K562 (cell line): ENCODE measurements around the gene SOX15. TPM values are rescaled to one million over a fixed set of nuclear protein-coding genes. Genes with fewer than 3 reads are reported as not detected.

Source experiments
- ATF1 ChIP-seq, 2 experiments: fragments of 450-650 bp in 1 of 2; IDR thresholded peaks; 2 replicates each; pipeline ENCODE4 v1.6.1; 2016; ENCODE audit warnings: missing compliant biosample characterization in 1 of 2, missing genetic modification characterization in 1 of 2
- CXXC5 ChIP-seq: fragments of 250-450 bp; sonication (Bioruptor Pico); IDR thresholded peaks from 2 replicates; pipeline ENCODE4 v1.8.0; 2022; ENCODE audit warnings: inconsistent platforms, mild to moderate bottlenecking, moderate library complexity
- EP400 ChIP-seq: fragments of 450-650 bp; IDR thresholded peaks from 2 replicates; pipeline ENCODE4 v1.6.1; 2017; ENCODE audit warnings: antibody characterized with exemption, mild to moderate bottlenecking, moderate library complexity
- HDAC1 ChIP-seq, 2 experiments: fragments of 450-650 bp; IDR thresholded peaks; 2 replicates each; pipeline ENCODE4 v1.6.1; 2016 to 2017; ENCODE audit warnings: inconsistent platforms in 1 of 2, mild to moderate bottlenecking in 1 of 2, moderate library complexity in 1 of 2
- HNRNPK ChIP-seq: fragments of 200-400 bp; formaldehyde crosslinking; IDR thresholded peaks from one replicate; pipeline ENCODE4 v1.6.1; 2018; ENCODE audit warnings: mild to moderate bottlenecking, low read depth, low read length; ENCODE audit not compliant: poor library complexity, severe bottlenecking
- MEIS2 ChIP-seq: fragments of 450-650 bp; IDR thresholded peaks from 2 replicates; pipeline ENCODE4 v1.6.1; 2014; ENCODE audit warnings: mild to moderate bottlenecking; ENCODE audit not compliant: partially characterized antibody
- PHF20 ChIP-seq: fragments of 450-650 bp; IDR thresholded peaks from 2 replicates; pipeline ENCODE4 v1.6.1; 2018; ENCODE audit not compliant: partially characterized antibody
- PHF8 ChIP-seq: fragments of 200-600 bp; sonication (generic); IDR thresholded peaks from 2 replicates; pipeline ENCODE4 v1.6.1; 2012; ENCODE audit warnings: mixed run types, mild to moderate bottlenecking, inconsistent platforms, low read length, moderate library complexity, borderline replicate concordance
- RB1 ChIP-seq: fragments of 450-650 bp; IDR thresholded peaks from 2 replicates; pipeline ENCODE4 v1.6.1; 2017; ENCODE audit warnings: low read depth, mild to moderate bottlenecking
- SAFB ChIP-seq: fragments of 200-400 bp; formaldehyde crosslinking; IDR thresholded peaks from 2 replicates; pipeline ENCODE4 v1.6.1; 2017; ENCODE audit warnings: low read depth, low read length, borderline replicate concordance
- SREBF2 ChIP-seq: sonication (generic); formaldehyde crosslinking; IDR thresholded peaks from 2 replicates; pipeline ENCODE4 v1.4.0; 2020; ENCODE audit warnings: mild to moderate bottlenecking, missing genetic modification reagents
- TAF1 ChIP-seq: IDR thresholded peaks from 2 replicates; pipeline ENCODE4 v1.6.1; 2011; ENCODE audit warnings: mild to moderate bottlenecking, low read length, moderate library complexity; ENCODE audit not compliant: insufficient read depth, control insufficient read depth, severe bottlenecking; ENCODE audit errors: extremely low read depth
- ZNF140 ChIP-seq: fragments of 250-450 bp; sonication (Bioruptor Pico); IDR thresholded peaks from 2 replicates; pipeline ENCODE4 v1.8.0; 2021; ENCODE audit warnings: moderate library complexity, mild to moderate bottlenecking, inconsistent platforms
- ZNF518B ChIP-seq: fragments of 250-450 bp; sonication (Bioruptor Pico); IDR thresholded peaks from 2 replicates; pipeline ENCODE4 v1.5.0; 2021; ENCODE audit warnings: mild to moderate bottlenecking, moderate library complexity
- ZNF655 ChIP-seq: fragments of 250-450 bp; sonication (Bioruptor Pico); IDR thresholded peaks from 2 replicates; pipeline ENCODE4 v1.5.0; 2021
- polyA plus RNA-seq, 8 experiments: library from polyadenylated mRNA; depleted of rRNA in 4 of 8; stranded (reverse) in 5 of 8; unstranded in 3 of 8; fragments of >200 nt; fragmentation: Nextera tagmentation in 2 of 8; fragmentation: Illumina TruSeq in 1 of 8; extraction: Ambion mirVana in 2 of 8; extraction: Trizol in 1 of 8; gene quantifications; 2 replicates each; pipeline versions ENCODE4 v1.2.1 to v1.2.3, GENCODE V29; 2011 to 2014; ENCODE audit warnings: inconsistent platforms in 1 of 8, missing spikeins in 1 of 8
- total RNA-seq, 7 experiments: library from RNA; depleted of rRNA in 6 of 7; stranded (reverse); fragments of >200 nt in 6 of 7; fragmentation: Illumina TruSeq in 2 of 7; extraction: Trizol in 2 of 7; gene quantifications; 2 replicates each; pipeline versions ENCODE4 v1.2.1 to v1.2.3, GENCODE V29; 2011 to 2021; ENCODE audit warnings: low replicate concordance in 1 of 7
- TF ChIP-seq, protein P1 (sequence below): fragments of 450-650 bp; formaldehyde crosslinking; IDR thresholded peaks from 2 replicates; pipeline ENCODE4 v1.4.0; 2020; ENCODE audit warnings: mild to moderate bottlenecking, moderate library complexity
- TF ChIP-seq, protein P2 (sequence below): fragments of 250-450 bp; sonication (Bioruptor Pico); IDR thresholded peaks from 2 replicates; pipeline ENCODE4 v1.6.1; 2021; ENCODE audit warnings: mild to moderate bottlenecking
- TF ChIP-seq, protein P3 (sequence below): sonication (generic); formaldehyde crosslinking; IDR thresholded peaks from 2 replicates; pipeline ENCODE4 v1.8.1; 2023; ENCODE audit warnings: mild to moderate bottlenecking, missing genetic modification reagents, moderate library complexity

SOX15 gene
- total and polyA plus RNA-seq, 9 of the 15 experiments (the other 6 are each of a cell fraction or from before 2014, with no cell fraction given) = 0.07 to 0.33 (median 0.19) TPM; not detected in 5

- TF ChIP-seq PHF8 = peak; percentile 63; the same call in 1 of the 2 replicates
- TF ChIP-seq PHF20 = peak; percentile 77
- peak; percentile 55 for TF ChIP-seq TAF1
- 0 out of 2 replicates have a peak, but pooled peaks have one; percentile 11 for TF ChIP-seq SAFB
- TF ChIP-seq EP400 = peak; percentile 68; the same call in 1 of the 2 replicates
- TF ChIP-seq SREBF2 (CRISPR knock-in tag) = no peak
- peak in 1 of 2 experiments; percentile 75; a peak in 1 of 4 replicates for TF ChIP-seq HDAC1 (IDR thresholded peaks at IDR 0.05)
- TF ChIP-seq, protein P1, sequence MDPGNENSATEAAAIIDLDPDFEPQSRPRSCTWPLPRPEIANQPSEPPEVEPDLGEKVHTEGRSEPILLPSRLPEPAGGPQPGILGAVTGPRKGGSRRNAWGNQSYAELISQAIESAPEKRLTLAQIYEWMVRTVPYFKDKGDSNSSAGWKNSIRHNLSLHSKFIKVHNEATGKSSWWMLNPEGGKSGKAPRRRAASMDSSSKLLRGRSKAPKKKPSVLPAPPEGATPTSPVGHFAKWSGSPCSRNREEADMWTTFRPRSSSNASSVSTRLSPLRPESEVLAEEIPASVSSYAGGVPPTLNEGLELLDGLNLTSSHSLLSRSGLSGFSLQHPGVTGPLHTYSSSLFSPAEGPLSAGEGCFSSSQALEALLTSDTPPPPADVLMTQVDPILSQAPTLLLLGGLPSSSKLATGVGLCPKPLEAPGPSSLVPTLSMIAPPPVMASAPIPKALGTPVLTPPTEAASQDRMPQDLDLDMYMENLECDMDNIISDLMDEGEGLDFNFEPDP (CRISPR knock-in tag) = no peak
- TF ChIP-seq ZNF140 (CRISPR knock-in tag) = no peak
- TF ChIP-seq ZNF518B = no peak
- TF ChIP-seq HNRNPK = peak; percentile 55
- peak; percentile 76 for TF ChIP-seq CXXC5 (CRISPR knock-in tag)
- TF ChIP-seq, protein P2, sequence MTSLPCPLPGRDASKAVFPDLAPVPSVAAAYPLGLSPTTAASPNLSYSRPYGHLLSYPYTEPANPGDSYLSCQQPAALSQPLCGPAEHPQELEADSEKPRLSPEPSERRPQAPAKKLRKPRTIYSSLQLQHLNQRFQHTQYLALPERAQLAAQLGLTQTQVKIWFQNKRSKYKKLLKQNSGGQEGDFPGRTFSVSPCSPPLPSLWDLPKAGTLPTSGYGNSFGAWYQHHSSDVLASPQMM (CRISPR knock-in tag) = no peak
- TF ChIP-seq ZNF655 (CRISPR knock-in tag) = no peak
- TF ChIP-seq, protein P3, sequence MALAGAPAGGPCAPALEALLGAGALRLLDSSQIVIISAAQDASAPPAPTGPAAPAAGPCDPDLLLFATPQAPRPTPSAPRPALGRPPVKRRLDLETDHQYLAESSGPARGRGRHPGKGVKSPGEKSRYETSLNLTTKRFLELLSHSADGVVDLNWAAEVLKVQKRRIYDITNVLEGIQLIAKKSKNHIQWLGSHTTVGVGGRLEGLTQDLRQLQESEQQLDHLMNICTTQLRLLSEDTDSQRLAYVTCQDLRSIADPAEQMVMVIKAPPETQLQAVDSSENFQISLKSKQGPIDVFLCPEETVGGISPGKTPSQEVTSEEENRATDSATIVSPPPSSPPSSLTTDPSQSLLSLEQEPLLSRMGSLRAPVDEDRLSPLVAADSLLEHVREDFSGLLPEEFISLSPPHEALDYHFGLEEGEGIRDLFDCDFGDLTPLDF (CRISPR knock-in tag) = peak; percentile 48; the same call in 1 of the 2 replicates
- TF ChIP-seq ATF1 (CRISPR knock-in tag; IDR thresholded peaks at IDR 0.05) = peak; percentile 68
- TF ChIP-seq ATF1 (tag; IDR thresholded peaks at IDR 0.05) = peak; percentile 90
- TF ChIP-seq MEIS2 = peak; percentile 61
- peak; percentile 66; the same call in 1 of the 2 replicates for TF ChIP-seq RB1
These were observed 28.2 kb downstream of the SOX15 start, which contains the start of gene SENP3 (continued) for GRCh38 chr17:7561589-7562207.
